ENCODE measurements around the gene MRPS21. TPM values are rescaled to one million over a fixed set of nuclear protein-coding genes. Genes with fewer than 3 reads are reported as not detected.

The MRPS21 gene
- total RNA-seq, 2 experiments from 2014 or later = 64.8 to 75.5 TPM

- H3K79me2 ChIP-seq (ENCODE audit: insufficient read depth, low read depth, low read length) = no peaks in the 10 kb centered on the region
- H4K20me1 ChIP-seq (ENCODE audit: insufficient read depth, low read length) = no peaks in the 10 kb centered on the region
- intact Hi-C loops (cut with micrococcal nuclease; ENCODE audit: unreplicated experiment) = loop anchor here (1.0 kb wide), 1 partner anchor 27 kb away; no protein-coding TSS in a partner anchor
- H3K9me3 ChIP-seq (ENCODE audit: low read length) = no peaks in the 10 kb centered on the region
- H3K27ac ChIP-seq (ENCODE audit: low read depth, low read length, poor library complexity, severe bottlenecking) = no peak within 1 kb of the TSS
- H2AFZ ChIP-seq (ENCODE audit: low read length) = 0 out of 2 replicates have a peak within 1 kb of the TSS, but pooled peaks have one; percentile 56
- H3K4me2 ChIP-seq (ENCODE audit: low read length) = no peak within 1 kb of the TSS
- H3K4me3 ChIP-seq (ENCODE audit: low read depth, low read length, poor library complexity, severe bottlenecking) = no peak within 1 kb of the TSS
- no peak for DNase-seq (ENCODE audit: low spot score)
- no TSS peak for BruUV-seq (replicated peaks)
- H3K36me3 ChIP-seq (ENCODE audit: insufficient read depth, low read length) = no peaks in the 10 kb centered on the region
- peaks cover 7% of the 10 kb centered on the region for H3K4me1 ChIP-seq (ENCODE audit: insufficient read depth, low read length, poor library complexity, severe bottlenecking)
- TF ChIP-seq CTCF (conservative IDR thresholded peaks at IDR 0.05; ENCODE audit: low read length) (no peak), EZH2phosphoT487 (IDR thresholded peaks at IDR 0.05; ENCODE audit: borderline replicate concordance, low read depth, low read length) (no peak)
- POLR2A ChIA-PET = interaction anchor here (0.5 to 1.1 kb wide), 3 partner anchors 9 to 78 kb away, joined by 3 read pairs; no protein-coding TSS in a partner anchor
- no peaks in the 10 kb centered on the region for H3K9me2 ChIP-seq (ENCODE audit: insufficient read depth, low read length)
- CTCF ChIA-PET (ENCODE audit: unreplicated experiment) = interaction anchor here (0.6 to 1.2 kb wide), 3 partner anchors 13 to 334 kb away, joined by 3 to 7 read pairs (median 4); partner anchors contain the start of gene APH1A
Observed at GRCh38 chr1:150281758-150282557, 11.7 kb upstream of the MRPS21 start, which contains the start of gene CIART. TSS of gene CIART (plus strand) at chr1:150282554. CDS start at chr1:150283268, 714 bp downstream.

GRCh38 chr1:150282558-150282958 is 11.1 kb upstream of the MRPS21 start:
- H3K4me3 ChIP-seq (ENCODE audit: low read depth, low read length, poor library complexity, severe bottlenecking) = no peak overlapping the region
- no TSS peak for BruUV-seq (replicated peaks)
- no peaks in the 10 kb centered on the region for H4K20me1 ChIP-seq (ENCODE audit: insufficient read depth, low read length)
- H3K9me3 ChIP-seq (ENCODE audit: low read length) = no peaks in the 10 kb centered on the region
- H3K36me3 ChIP-seq (ENCODE audit: insufficient read depth, low read length) = no peaks in the 10 kb centered on the region
- peaks cover 7% of the 10 kb centered on the region for H3K4me1 ChIP-seq (ENCODE audit: insufficient read depth, low read length, poor library complexity, severe bottlenecking)
- no peaks in the 10 kb centered on the region for H3K9me2 ChIP-seq (ENCODE audit: insufficient read depth, low read length)
- POLR2A ChIA-PET = no interaction called here
- no peak for DNase-seq (ENCODE audit: low spot score)
- no peak for TF ChIP-seq EZH2phosphoT487 (IDR thresholded peaks at IDR 0.05; ENCODE audit: borderline replicate concordance, low read depth, low read length)
- no peak for TF ChIP-seq CTCF (conservative IDR thresholded peaks at IDR 0.05; ENCODE audit: low read length)
- H3K27ac ChIP-seq (ENCODE audit: low read depth, low read length, poor library complexity, severe bottlenecking) = no peak overlapping the region
- no peak overlapping the region for H2AFZ ChIP-seq (ENCODE audit: low read length)
- intact Hi-C loops (cut with micrococcal nuclease; ENCODE audit: unreplicated experiment) = no loop called here
- CTCF ChIA-PET (ENCODE audit: unreplicated experiment) = interaction anchor here (0.6 kb wide), 2 partner anchors 14 to 333 kb away, joined by 3 to 7 read pairs; partner anchors contain the start of gene APH1A
- no peaks in the 10 kb centered on the region for H3K79me2 ChIP-seq (ENCODE audit: insufficient read depth, low read depth, low read length)
- no peak overlapping the region for H3K4me2 ChIP-seq (ENCODE audit: low read length)

GRCh38 chr1:150283260-150283659 is 10.4 kb upstream of the MRPS21 start:
- Histone ChIP-seq H2AFZ (ENCODE audit: low read length) (no peak overlapping the region), H3K79me2 (ENCODE audit: insufficient read depth, low read depth, low read length) (no peaks in the 10 kb centered on the region), H3K36me3 (ENCODE audit: insufficient read depth, low read length) (no peaks in the 10 kb centered on the region), H3K4me1 (ENCODE audit: insufficient read depth, low read length, poor library complexity, severe bottlenecking) (peaks cover 7% of the 10 kb centered on the region), H3K9me3 (ENCODE audit: low read length) (no peaks in the 10 kb centered on the region), H3K4me2 (ENCODE audit: low read length) (no peak overlapping the region), H3K27ac (ENCODE audit: low read depth, low read length, poor library complexity, severe bottlenecking) (no peak overlapping the region), H4K20me1 (ENCODE audit: insufficient read depth, low read length) (no peaks in the 10 kb centered on the region), H3K9me2 (ENCODE audit: insufficient read depth, low read length) (no peaks in the 10 kb centered on the region), H3K4me3 (ENCODE audit: low read depth, low read length, poor library complexity, severe bottlenecking) (no peak overlapping the region)
- DNase-seq (ENCODE audit: low spot score) = no peak
- POLR2A ChIA-PET = no interaction called here
- intact Hi-C loops (cut with micrococcal nuclease; ENCODE audit: unreplicated experiment) = no loop called here
- CTCF ChIA-PET (ENCODE audit: unreplicated experiment) = no interaction called here
- TF ChIP-seq EZH2phosphoT487 (IDR thresholded peaks at IDR 0.05; ENCODE audit: borderline replicate concordance, low read depth, low read length) = no peak
- no peak for TF ChIP-seq CTCF (conservative IDR thresholded peaks at IDR 0.05; ENCODE audit: low read length)
- no TSS peak for BruUV-seq (replicated peaks)

All from OCI-LY7 (cell line).